ENCODE results near the gene PRMT5. TPM values are rescaled to one million over a fixed set of nuclear protein-coding genes. Genes with fewer than 3 reads are reported as not detected.
"Not testable (repeated sequence)": the region's sequence is repeated elsewhere in the genome, so short reads cannot be mapped to it uniquely, and the experiment has no call there.

The PRMT5 gene
- 43.9 and 67.8 TPM in 2 replicates for total RNA-seq (2014; rRNA removed; shearing (Covaris generic))

DNA sequence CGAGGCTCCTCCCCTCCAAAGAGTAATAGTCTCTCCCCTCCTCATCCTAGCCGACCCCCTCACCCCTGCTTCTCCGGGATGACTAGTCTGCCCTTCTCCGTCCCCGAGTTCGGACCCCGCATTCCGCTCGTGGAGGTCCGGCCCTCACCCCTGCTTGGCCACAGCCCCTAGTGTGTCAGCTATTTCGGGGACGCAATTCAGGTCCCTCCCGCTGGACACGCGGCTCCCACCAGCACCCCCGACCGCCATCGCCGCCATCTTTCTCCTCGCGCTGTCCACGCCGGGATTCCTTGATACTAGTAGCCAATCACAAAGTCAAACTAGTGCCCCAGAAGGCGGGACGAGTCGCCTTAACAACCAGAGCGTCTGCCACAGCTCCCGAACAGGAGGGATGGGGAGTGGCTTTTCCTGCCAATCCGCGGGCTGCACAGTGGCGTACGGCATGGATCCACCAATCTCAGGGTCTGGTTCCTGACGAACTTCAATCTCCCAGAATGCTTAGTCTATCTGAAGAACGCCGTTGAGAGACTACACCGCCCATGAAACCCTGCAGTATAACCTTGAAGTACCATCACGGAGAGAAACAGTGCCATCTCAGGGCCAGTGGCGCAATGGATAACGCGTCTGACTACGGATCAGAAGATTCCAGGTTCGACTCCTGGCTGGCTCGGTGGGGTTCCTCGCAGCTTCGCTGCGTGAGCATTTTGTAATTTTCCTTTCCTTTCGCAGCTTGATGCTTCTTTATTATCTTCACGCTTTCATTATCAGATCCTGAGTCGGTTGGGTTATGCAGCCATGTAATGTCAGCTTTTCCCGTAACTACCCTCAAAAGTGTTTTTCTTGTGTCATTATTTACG, at the start of gene PRMT5:
TSS of gene PRMT5 (minus strand) at position 273 of the 857 bp plus-strand sequence. CDS start at position 258, 15 bp downstream.
- Histone ChIP-seq H3K27ac (peak within 1 kb of the TSS; percentile 55), H3K9me3 (replicated peaks) (no peaks in the 10 kb centered on the region), H3K4me1 (replicated peaks) (peaks cover 12% of the 10 kb centered on the region), H3K4me3 (peak within 1 kb of the TSS; percentile 61), H3K27me3 (replicated peaks) (no peaks in the 10 kb centered on the region), H3K36me3 (peaks cover 27% of the 10 kb centered on the region)
- peak; percentile 99 for DNase-seq (ENCODE audit: low read depth in 1 of 2, low spot score in 2 of 2)

DNA sequence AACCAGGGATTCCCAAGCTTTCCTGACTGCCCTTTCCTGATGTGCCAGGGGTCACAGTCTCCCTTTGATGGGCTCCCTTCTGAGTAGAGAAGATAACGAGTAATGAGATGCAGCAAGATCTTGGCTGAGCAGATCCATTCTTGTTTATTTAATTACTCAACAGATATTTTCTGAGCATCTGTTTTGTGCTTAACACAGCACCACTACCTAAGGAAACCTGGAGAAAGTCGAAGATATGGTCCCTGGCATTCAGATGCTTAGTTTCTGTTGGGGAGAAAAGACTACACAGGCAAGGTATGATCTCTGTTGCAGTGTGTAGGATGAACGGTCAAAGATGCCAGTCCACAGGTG, 49.3 kb upstream of the PRMT5 start:
- Histone ChIP-seq H3K4me1 (replicated peaks) (peaks cover 67% of the 10 kb centered on the region), H3K27me3 (replicated peaks) (no peaks in the 10 kb centered on the region)
- no peak for DNase-seq (ENCODE audit: low read depth in 1 of 2, low spot score in 2 of 2)

DNA sequence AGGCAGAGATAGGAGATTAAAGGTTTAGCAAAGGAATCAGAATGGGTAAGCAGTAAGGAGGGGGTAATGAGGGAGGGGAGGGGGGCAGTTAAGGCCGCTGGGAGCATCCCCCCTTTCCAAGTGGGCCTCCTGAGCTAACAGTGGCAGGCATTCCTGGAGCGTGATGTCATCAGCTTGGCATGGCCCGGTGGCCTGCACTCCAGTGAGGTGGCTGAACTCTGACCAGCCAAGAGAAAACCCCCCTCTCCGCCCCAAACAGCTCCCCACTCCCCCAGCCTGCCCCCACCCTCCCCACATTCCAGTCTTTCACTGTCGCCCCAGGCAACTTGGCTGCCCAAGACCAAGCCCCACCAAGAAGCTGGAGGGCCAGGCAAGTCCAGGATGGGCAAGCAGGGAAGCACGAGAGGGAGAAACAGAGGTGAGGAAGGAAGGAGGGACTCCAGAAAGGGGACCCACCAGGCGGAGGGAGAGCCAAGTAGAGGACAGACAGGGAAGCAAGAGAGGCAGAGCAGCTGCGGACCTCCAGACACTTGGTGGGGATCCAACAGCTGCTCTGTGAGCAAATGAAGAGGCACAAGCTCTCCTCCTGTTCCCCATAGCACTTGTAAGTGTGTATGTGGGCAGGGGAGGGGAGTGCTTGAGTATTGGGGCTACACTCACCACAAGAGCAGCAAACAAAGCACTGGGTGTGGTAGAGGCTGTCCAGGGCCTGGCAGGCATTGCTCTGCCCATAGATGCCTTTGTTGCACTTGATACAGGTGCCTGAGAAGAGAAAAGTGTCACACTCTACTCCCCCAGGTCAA, 48.7 kb upstream of the PRMT5 start:
- Histone ChIP-seq H3K4me1 (replicated peaks) (peaks cover 66% of the 10 kb centered on the region), H3K36me3 (peaks cover 88% of the 10 kb centered on the region)
- peak; percentile 93 to 97 for DNase-seq (ENCODE audit: low read depth in 1 of 2, low spot score in 2 of 2)

More for the DNA sequence above, 49.3 kb upstream of the PRMT5 start:
- Histone ChIP-seq H3K9me3 (replicated peaks) (no peaks in the 10 kb centered on the region), H3K36me3 (peaks cover 83% of the 10 kb centered on the region), H3K4me3 (peak overlapping the region; percentile 87; the same call in 1 of the 2 replicates), H3K27ac (peak overlapping the region; percentile 62)

DNA sequence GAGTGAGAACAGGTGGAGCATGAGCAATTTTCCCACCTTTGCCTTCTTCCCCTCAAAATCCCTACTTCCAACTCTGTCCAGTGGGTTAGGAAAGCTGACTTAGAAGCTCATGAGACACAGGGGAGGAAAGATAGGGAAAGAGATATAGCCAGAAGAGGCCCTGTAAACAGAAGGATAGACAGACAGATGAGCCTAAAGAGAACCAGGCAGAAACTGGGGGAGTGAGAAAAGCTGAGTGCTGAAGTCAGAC, 48.2 kb upstream of the PRMT5 start:
- H3K4me1 ChIP-seq (replicated peaks): peaks cover 65% of the 10 kb centered on the region
- H3K9me3 ChIP-seq (replicated peaks): no peaks in the 10 kb centered on the region
- peak overlapping the region; percentile 77 for H3K27ac ChIP-seq
- H3K36me3 ChIP-seq: peaks cover 94% of the 10 kb centered on the region
- DNase-seq (ENCODE audit: low read depth in 1 of 2, low spot score in 2 of 2): no peak
- no peaks in the 10 kb centered on the region for H3K27me3 ChIP-seq (replicated peaks)
- H3K4me3 ChIP-seq: no peak overlapping the region

More for the DNA sequence above, 48.7 kb upstream of the PRMT5 start:
- Histone ChIP-seq H3K27ac (peak overlapping the region; percentile 77), H3K9me3 (replicated peaks) (no peaks in the 10 kb centered on the region), H3K27me3 (replicated peaks) (no peaks in the 10 kb centered on the region), H3K4me3 (peak overlapping the region; percentile 87)

DNA sequence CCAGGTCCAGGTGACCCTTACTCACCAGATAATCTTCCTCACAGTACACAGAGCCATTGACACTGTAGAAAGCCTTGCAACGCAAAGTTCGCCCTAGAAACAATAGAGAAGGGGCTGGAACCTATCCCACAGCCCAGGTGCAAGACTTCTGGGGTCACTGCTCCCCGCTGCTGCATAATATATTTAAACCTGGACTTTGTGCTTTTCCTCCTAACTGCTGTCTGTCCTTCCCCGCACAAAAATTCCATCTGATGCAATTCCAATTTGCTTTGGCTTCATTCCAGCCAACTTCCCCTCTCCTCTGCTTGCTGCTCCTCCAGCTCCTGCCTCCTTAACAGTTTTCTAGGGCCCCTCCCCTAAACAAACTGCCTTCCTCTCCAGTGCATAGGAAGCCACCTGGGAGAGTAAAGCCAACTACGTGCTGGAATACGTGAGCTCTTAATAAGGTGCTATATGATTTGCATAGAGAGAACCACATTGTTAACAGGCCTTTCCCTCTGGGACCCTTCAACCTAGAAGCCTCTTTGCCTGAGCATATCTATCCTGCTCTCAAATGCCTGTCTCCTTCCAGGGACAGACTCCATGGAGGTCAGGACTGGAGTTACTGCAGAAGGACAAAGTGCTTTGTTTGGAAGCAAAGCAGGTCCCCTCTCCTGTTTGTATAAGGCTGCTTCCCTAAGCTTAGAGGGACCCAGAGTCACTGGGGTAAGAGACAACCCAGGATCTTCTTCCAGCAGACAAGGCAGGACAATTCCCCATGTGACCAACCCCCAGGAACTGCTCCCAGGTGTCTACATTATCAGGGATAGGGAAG, 47.7 kb upstream of the PRMT5 start:
- Histone ChIP-seq H3K27ac (peak overlapping the region; percentile 77), H3K9me3 (replicated peaks) (no peaks in the 10 kb centered on the region), H3K27me3 (replicated peaks) (no peaks in the 10 kb centered on the region), H3K36me3 (peaks cover 95% of the 10 kb centered on the region), H3K4me1 (replicated peaks) (peaks cover 65% of the 10 kb centered on the region), H3K4me3 (no peak overlapping the region)
- DNase-seq (ENCODE audit: low read depth in 1 of 2, low spot score in 2 of 2): peak in 1 of 2 experiments; percentile 45

DNA sequence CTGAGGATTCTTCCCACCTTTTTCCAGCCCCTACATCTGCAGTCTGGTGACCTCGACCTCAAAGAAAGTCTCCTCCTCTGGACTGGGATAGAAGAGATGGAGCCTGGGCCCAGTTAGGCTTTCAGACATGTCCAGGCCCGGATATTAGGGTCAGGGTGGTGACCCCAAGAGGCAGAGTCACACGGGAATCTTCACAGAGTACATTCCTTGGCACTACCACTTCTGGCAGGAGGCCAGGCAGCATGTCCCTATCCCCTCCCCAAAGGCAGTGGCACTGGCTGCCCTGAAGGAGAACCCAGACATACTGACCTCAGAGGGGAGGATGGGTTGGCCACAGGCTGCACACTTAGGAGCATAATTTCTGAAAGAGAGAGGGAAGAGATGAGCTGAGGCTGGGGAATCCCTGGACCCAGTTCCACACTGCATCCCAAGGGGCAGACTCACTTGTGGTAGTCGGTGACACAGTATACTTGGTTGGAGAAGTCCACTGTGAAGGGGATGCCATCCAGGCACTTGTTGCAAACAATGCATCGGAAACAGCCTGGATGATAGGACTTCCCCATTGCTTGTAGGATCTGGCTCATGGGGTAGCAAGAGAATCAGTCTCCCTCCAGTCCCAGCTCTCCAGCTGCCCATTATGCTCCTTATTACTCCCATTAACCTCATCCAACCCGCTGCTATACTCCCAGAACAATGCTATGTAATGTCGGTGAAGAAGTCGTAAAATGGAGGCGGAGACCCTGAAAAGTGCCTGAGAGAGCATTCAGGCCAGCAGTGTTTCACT, 45.5 kb upstream of the PRMT5 start:
- Histone ChIP-seq H3K27ac (no peak overlapping the region), H3K4me1 (replicated peaks) (peaks cover 59% of the 10 kb centered on the region), H3K9me3 (replicated peaks) (no peaks in the 10 kb centered on the region), H3K36me3 (peaks cover 93% of the 10 kb centered on the region), H3K27me3 (replicated peaks) (no peaks in the 10 kb centered on the region), H3K4me3 (no peak overlapping the region)
- DNase-seq (ENCODE audit: low read depth in 1 of 2, low spot score in 2 of 2): no peak

DNA sequence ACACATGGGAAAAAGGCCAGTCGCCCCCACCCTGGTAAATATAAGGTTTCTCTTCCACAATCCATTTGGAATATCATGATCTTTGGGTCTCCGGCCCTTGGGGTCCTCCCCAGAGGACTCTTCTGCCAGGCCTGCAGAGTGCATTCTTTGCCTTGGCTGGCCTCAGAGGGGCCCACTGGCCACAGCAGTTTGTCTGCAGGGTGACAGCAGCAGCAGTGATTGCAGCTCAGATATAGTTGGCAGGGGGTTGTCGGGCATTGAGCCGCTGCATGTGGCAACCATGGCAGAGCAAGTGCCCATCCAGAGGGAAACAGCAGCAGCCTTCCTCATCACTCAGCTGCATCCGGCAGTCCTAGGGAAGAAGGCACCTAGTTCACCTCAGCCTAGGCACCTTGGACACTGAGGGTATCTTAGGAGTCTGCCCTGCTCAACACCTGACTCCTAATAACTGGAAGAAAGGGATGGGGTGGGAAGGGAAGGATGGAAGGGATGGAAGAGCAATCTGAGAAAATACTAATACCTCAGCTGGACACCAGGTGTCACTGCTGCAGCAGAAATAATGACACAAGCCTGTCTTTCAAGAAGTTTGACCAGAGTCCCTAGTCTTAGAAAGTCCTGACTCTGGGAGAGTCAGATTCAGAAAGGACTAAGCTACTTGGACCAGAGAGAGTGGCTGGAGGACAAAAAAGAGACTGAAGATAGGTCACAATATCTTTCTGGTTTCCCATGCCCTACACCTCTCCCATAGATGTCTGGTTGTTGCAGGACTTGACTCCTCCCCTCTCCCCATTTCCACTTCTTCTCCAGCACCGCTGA, 44.2 kb upstream of the PRMT5 start:
- peaks cover 46% of the 10 kb centered on the region for H3K4me1 ChIP-seq (replicated peaks)
- peak; percentile 44 to 53 for DNase-seq (ENCODE audit: low read depth in 1 of 2, low spot score in 2 of 2)
- no peaks in the 10 kb centered on the region for H3K27me3 ChIP-seq (replicated peaks)
- H3K9me3 ChIP-seq (replicated peaks): no peaks in the 10 kb centered on the region
- H3K36me3 ChIP-seq: peaks cover 90% of the 10 kb centered on the region
- H3K4me3 ChIP-seq: no peak overlapping the region
- no peak overlapping the region for H3K27ac ChIP-seq

DNA sequence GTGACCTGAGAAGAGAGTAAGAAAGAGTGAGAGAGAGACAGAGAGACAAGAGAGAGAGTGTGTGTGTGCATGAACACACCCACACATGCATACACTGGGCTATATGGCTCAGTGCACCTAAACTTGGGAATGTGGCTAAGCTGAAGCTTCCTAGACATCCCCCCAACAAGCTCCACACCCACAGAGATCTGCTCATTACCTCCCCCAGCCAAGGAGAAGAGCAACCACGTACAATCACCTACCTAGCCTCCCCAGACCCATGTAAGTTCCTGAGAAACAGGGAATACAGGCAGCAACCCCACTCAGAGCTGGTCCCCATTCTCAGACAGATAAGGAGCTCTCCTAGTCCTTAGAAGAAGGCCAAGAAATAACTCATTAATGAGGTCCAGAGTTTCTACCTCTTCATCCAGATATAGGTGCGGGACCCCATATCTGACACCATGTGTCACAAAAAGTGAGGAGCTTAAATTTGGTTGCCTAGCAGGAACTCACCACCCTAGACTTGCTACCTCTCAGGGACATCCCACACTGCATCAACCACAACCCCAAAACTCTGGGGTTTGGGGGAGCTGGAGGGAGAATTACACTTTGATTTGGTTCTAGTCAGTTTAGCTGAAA, 43.2 kb upstream of the PRMT5 start:
- no peaks in the 10 kb centered on the region for H3K27me3 ChIP-seq (replicated peaks)
- peaks cover 86% of the 10 kb centered on the region for H3K36me3 ChIP-seq
- no peak overlapping the region for H3K27ac ChIP-seq
- no peak overlapping the region for H3K4me3 ChIP-seq
- no peak for DNase-seq (ENCODE audit: low read depth in 1 of 2, low spot score in 2 of 2)
- peaks cover 37% of the 10 kb centered on the region for H3K4me1 ChIP-seq (replicated peaks)
- H3K9me3 ChIP-seq (replicated peaks): no peaks in the 10 kb centered on the region

DNA sequence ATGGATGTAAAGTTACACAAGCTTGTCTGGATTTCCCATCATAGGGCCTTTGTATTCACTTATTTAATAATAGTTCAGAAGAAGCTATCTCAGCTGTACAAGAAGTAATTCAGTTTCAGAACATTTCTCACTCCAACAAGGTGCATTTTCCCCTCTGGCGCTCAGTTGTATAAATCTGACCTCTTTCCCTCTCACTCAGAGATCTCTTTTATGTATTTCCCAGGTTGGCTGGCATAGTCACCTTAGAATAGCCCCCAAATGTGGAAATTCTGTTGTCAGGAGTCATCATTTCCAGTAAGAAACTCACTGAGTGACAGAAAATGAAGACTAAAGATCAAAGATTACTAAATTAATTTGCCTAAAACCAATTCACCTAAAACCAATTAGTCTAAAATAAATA, 42.0 kb upstream of the PRMT5 start:
- Histone ChIP-seq H3K27me3 (replicated peaks) (no peaks in the 10 kb centered on the region), H3K9me3 (replicated peaks) (no peaks in the 10 kb centered on the region), H3K4me1 (replicated peaks) (peaks cover 25% of the 10 kb centered on the region), H3K27ac (no peak overlapping the region), H3K36me3 (peaks cover 73% of the 10 kb centered on the region), H3K4me3 (no peak overlapping the region)
- DNase-seq (ENCODE audit: low read depth in 1 of 2, low spot score in 2 of 2): no peak

DNA sequence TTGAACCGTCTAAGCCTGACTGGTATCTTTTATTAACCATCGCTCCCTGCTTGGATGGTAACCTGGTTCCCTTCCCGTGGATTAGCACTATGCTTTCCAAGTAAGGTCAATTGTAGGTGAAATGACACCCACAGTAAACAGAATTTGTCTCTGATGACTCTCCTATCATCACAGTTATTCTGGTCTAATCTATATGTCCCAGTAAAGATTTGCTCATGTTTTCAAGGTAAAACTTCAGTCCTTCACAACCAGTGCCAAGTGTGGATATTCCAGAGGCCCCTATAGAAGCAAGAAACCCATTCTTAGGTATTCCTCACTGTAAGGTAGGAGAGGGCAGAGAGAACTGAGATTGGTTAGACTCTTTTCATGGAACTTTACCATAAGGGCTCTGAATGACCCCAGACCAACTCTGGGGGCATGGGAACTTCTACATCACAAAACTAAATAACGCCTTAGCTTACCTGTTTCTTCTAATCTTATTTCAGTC, 37.6 kb upstream of the PRMT5 start:
- Histone ChIP-seq H3K4me1 (replicated peaks) (no peaks in the 10 kb centered on the region), H3K27me3 (replicated peaks) (no peaks in the 10 kb centered on the region), H3K4me3 (no peak overlapping the region), H3K9me3 (replicated peaks) (no peaks in the 10 kb centered on the region), H3K27ac (no peak overlapping the region), H3K36me3 (peaks cover 30% of the 10 kb centered on the region)
- no peak for DNase-seq (ENCODE audit: low read depth in 1 of 2, low spot score in 2 of 2)

DNA sequence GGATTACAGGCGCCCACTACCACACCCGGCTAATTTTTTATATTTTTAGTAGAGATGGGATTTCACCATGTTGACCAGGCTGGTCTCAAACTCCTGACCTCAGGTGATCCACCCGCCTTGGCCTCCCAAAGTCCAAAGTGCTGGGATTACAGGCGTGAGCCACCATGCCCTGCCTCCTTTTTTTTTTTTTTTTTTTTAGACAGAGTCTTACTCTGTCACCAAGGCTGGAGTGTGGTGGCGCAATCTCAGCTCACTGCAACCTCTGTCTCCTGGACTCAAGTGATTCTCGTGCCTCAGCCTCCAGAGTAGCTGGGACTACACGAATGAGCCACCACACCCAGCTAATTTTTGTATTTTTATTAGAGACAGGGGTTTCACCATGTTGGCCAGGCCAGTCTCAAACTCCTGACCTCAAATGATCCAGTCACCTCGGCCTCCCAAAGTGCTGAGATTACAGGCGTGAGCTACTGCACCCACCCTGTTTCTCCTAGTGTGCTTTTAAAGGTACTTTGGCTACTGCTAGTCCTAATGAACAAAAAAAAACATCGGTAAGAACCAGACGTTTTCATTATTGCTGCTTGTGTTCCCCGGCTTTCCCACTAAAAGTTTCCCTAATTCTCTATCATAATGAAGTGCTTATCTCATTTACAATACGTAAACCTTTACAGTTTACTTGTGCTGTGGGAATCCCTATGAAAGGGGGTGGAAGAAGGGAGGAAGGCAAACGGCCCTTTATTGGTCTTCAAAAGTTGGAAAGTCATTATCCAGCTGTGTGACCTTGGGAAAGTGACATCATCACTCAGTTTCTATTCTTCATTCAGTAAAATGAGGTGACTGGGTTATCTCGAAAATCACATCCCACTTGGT, 37.0 kb upstream of the PRMT5 start:
- DNase-seq (ENCODE audit: low read depth in 1 of 2, low spot score in 2 of 2); H3K27ac ChIP-seq; H3K4me1 ChIP-seq (replicated peaks); H3K27me3 ChIP-seq (replicated peaks); H3K9me3 ChIP-seq (replicated peaks); H3K4me3 ChIP-seq: not testable (repeated sequence)
- peaks cover 23% of the 10 kb centered on the region for H3K36me3 ChIP-seq
